Effector memory CD4-positive, alpha-beta T cell (primary cell): Measurements from ENCODE around the gene IRX2.

Source experiments
- DNase-seq, 3 donors: peaks; one replicate each; pipeline ENCODE4 v3.0.0-alpha.2; 2020
- H3K27ac ChIP-seq: 2 replicates; pipeline ENCODE4 v1.7.0; 2013; ENCODE audit warnings: mild to moderate bottlenecking, low read length, moderate library complexity; ENCODE audit not compliant: insufficient read depth, poor library complexity, severe bottlenecking
- H3K27me3 ChIP-seq: replicated peaks from 2 replicates; pipeline ENCODE4 v1.7.0; 2013; ENCODE audit warnings: mild to moderate bottlenecking, low read length; ENCODE audit not compliant: insufficient read depth, control insufficient read depth, poor library complexity, severe bottlenecking
- H3K36me3 ChIP-seq: 2 replicates; pipeline ENCODE4 v1.7.0; 2013; ENCODE audit warnings: mild to moderate bottlenecking, low read length, moderate library complexity; ENCODE audit not compliant: control insufficient read depth, insufficient read depth
- H3K4me1 ChIP-seq: 2 replicates; pipeline ENCODE4 v1.7.0; 2013; ENCODE audit warnings: low read length, mild to moderate bottlenecking; ENCODE audit not compliant: control insufficient read depth, insufficient read depth, poor library complexity, severe bottlenecking
- H3K4me3 ChIP-seq: 2 replicates; pipeline ENCODE4 v1.7.0; 2013; ENCODE audit warnings: low read length, low read depth, mild to moderate bottlenecking; ENCODE audit not compliant: insufficient read depth, poor library complexity, severe bottlenecking
- H3K9me3 ChIP-seq: 2 replicates; pipeline ENCODE4 v1.7.0; 2013; ENCODE audit warnings: mild to moderate bottlenecking, low read length, moderate library complexity; ENCODE audit not compliant: control insufficient read depth

Gene IRX2

GRCh38 chr5:2715856-2716255, 35.6 kb downstream of the IRX2 start:
- no peaks in the 10 kb centered on the region for H3K9me3 ChIP-seq
- no peaks in the 10 kb centered on the region for H3K4me1 ChIP-seq
- H3K36me3 ChIP-seq: no peaks in the 10 kb centered on the region
- H3K27ac ChIP-seq: no peak overlapping the region
- no peaks in the 10 kb centered on the region for H3K27me3 ChIP-seq
- H3K4me3 ChIP-seq: no peak overlapping the region
- no peak for DNase-seq

- no peaks in the 10 kb centered on the region for H3K27me3 ChIP-seq
- no peak overlapping the region for H3K27ac ChIP-seq
- no peaks in the 10 kb centered on the region for H3K9me3 ChIP-seq
- H3K4me1 ChIP-seq: no peaks in the 10 kb centered on the region
- no peak for DNase-seq
- H3K36me3 ChIP-seq: no peaks in the 10 kb centered on the region
- no peak overlapping the region for H3K4me3 ChIP-seq
Measured at GRCh38 chr5:2714805-2715204, 36.7 kb downstream of the IRX2 start.

GRCh38 chr5:2714026-2714425, 37.5 kb downstream of the IRX2 start:
- Histone ChIP-seq H3K27ac (no peak overlapping the region), H3K27me3 (no peaks in the 10 kb centered on the region), H3K4me3 (no peak overlapping the region), H3K9me3 (no peaks in the 10 kb centered on the region), H3K4me1 (no peaks in the 10 kb centered on the region), H3K36me3 (no peaks in the 10 kb centered on the region)
- DNase-seq: no peak

- Histone ChIP-seq H3K4me3 (no peak overlapping the region), H3K36me3 (no peaks in the 10 kb centered on the region), H3K27ac (no peak overlapping the region), H3K27me3 (no peaks in the 10 kb centered on the region), H3K9me3 (no peaks in the 10 kb centered on the region), H3K4me1 (no peaks in the 10 kb centered on the region)
- no peak for DNase-seq
Measured at GRCh38 chr5:2711446-2712425, 39.7 kb downstream of the IRX2 start.

- Histone ChIP-seq H3K27me3 (no peaks in the 10 kb centered on the region), H3K4me3 (no peak overlapping the region), H3K36me3 (no peaks in the 10 kb centered on the region), H3K27ac (no peak overlapping the region), H3K9me3 (no peaks in the 10 kb centered on the region), H3K4me1 (no peaks in the 10 kb centered on the region)
- DNase-seq: no peak
Measured at GRCh38 chr5:2710910-2711309, 40.6 kb downstream of the IRX2 start.

GRCh38 chr5:2709976-2710689, 41.3 kb downstream of the IRX2 start:
- Histone ChIP-seq H3K4me3 (no peak overlapping the region), H3K36me3 (no peaks in the 10 kb centered on the region), H3K27me3 (no peaks in the 10 kb centered on the region), H3K9me3 (no peaks in the 10 kb centered on the region), H3K4me1 (no peaks in the 10 kb centered on the region), H3K27ac (no peak overlapping the region)
- no peak for DNase-seq

- no peaks in the 10 kb centered on the region for H3K27me3 ChIP-seq
- no peaks in the 10 kb centered on the region for H3K36me3 ChIP-seq
- H3K9me3 ChIP-seq: no peaks in the 10 kb centered on the region
- no peak overlapping the region for H3K27ac ChIP-seq
- no peaks in the 10 kb centered on the region for H3K4me1 ChIP-seq
- no peak overlapping the region for H3K4me3 ChIP-seq
- DNase-seq: no peak
Measured at GRCh38 chr5:2708751-2709150, 42.7 kb downstream of the IRX2 start.

GRCh38 chr5:2708132-2708531, 43.3 kb downstream of the IRX2 start:
- Histone ChIP-seq H3K27me3 (no peaks in the 10 kb centered on the region), H3K27ac (no peak overlapping the region), H3K4me3 (no peak overlapping the region), H3K4me1 (no peaks in the 10 kb centered on the region), H3K9me3 (no peaks in the 10 kb centered on the region), H3K36me3 (no peaks in the 10 kb centered on the region)
- DNase-seq: no peak

GRCh38 chr5:2705861-2706260, 45.6 kb downstream of the IRX2 start:
- DNase-seq: no peak
- Histone ChIP-seq H3K27ac (no peak overlapping the region), H3K4me3 (no peak overlapping the region), H3K36me3 (no peaks in the 10 kb centered on the region), H3K4me1 (no peaks in the 10 kb centered on the region), H3K27me3 (no peaks in the 10 kb centered on the region), H3K9me3 (no peaks in the 10 kb centered on the region)
